HepG2 (cell line): ENCODE results near the gene LLGL2. TPM values are rescaled to one million over a fixed set of nuclear protein-coding genes. Genes with fewer than 3 reads are reported as not detected.

Source experiments
- CHD2 ChIP-seq: IDR thresholded peaks from 2 replicates; pipeline ENCODE4 v1.6.1; 2011; ENCODE audit warnings: low read depth, low read length, improper control_type of control experiment
- HOXA7 ChIP-seq: sonication (generic); formaldehyde crosslinking; IDR thresholded peaks from 2 replicates; pipeline ENCODE4 v1.8.1; 2022; ENCODE audit warnings: mild to moderate bottlenecking, missing genetic modification reagents, moderate library complexity
- KDM6A ChIP-seq: IDR thresholded peaks from 2 replicates; pipeline ENCODE4 v1.6.1; 2016; ENCODE audit warnings: low read depth
- LCORL ChIP-seq, 2 experiments: fragments of 450-650 bp in 1 of 2; sonication (generic) in 1 of 2; formaldehyde crosslinking in 1 of 2; IDR thresholded peaks; 2 replicates each; pipeline versions ENCODE4 v1.5.0 to v1.6.1; 2017 to 2020; ENCODE audit warnings: antibody characterized with exemption in 1 of 2, missing genetic modification reagents in 1 of 2
- SALL1 ChIP-seq: sonication (generic); formaldehyde crosslinking; IDR thresholded peaks from 2 replicates; pipeline ENCODE4 v1.8.0; 2022; ENCODE audit warnings: mild to moderate bottlenecking, missing genetic modification reagents
- SRSF4 ChIP-seq: fragments of 200-400 bp; formaldehyde crosslinking; IDR thresholded peaks from one replicate; pipeline ENCODE4 v1.6.1; 2018; ENCODE audit warnings: mild to moderate bottlenecking, low read depth, low read length, moderate library complexity; ENCODE audit not compliant: poor library complexity, severe bottlenecking
- TBX2 ChIP-seq: sonication (generic); formaldehyde crosslinking; IDR thresholded peaks from 2 replicates; pipeline ENCODE4 v1.5.0; 2020; ENCODE audit warnings: missing genetic modification reagents, mild to moderate bottlenecking, borderline replicate concordance
- TCF7L2 ChIP-seq: IDR thresholded peaks from 2 replicates; pipeline ENCODE4 v1.6.1; 2011; ENCODE audit warnings: mild to moderate bottlenecking, low read depth, low read length, moderate library complexity
- ZNF513 ChIP-seq: sonication (generic); formaldehyde crosslinking; conservative IDR thresholded peaks from 2 replicates; pipeline ENCODE4 v1.5.0; 2020; ENCODE audit warnings: missing genetic modification reagents
- ZNF800 ChIP-seq: sonication (generic); formaldehyde crosslinking; IDR thresholded peaks from 2 replicates; pipeline ENCODE4 v1.4.0; 2020; ENCODE audit warnings: missing genetic modification reagents
- polyA plus RNA-seq, 8 experiments: library from polyadenylated mRNA; depleted of rRNA in 3 of 8; stranded (reverse) in 7 of 8; unstranded in 1 of 8; fragments of >200 nt; fragmentation: Illumina TruSeq in 4 of 8; extraction: Trizol in 4 of 8; gene quantifications; 2 replicates each; pipeline versions ENCODE4 v1.2.1 to v1.2.3, GENCODE V29; 2011 to 2016; ENCODE audit warnings: low read depth in 4 of 8, missing spikeins in 1 of 8, mixed read lengths in 1 of 8; ENCODE audit not compliant: insufficient read depth in 1 of 8
- total RNA-seq, 5 experiments: library from RNA; depleted of rRNA; stranded (reverse); fragments of >200 nt; fragmentation: Illumina TruSeq; extraction: Trizol; gene quantifications; 2 replicates each; pipeline ENCODE4 v1.2.3, GENCODE V29; 2016; ENCODE audit warnings: low read depth in 1 of 5
- TF ChIP-seq, protein P1 (sequence below): sonication (generic); formaldehyde crosslinking; IDR thresholded peaks from 2 replicates; pipeline ENCODE4 v1.5.0; 2020; ENCODE audit warnings: mild to moderate bottlenecking, missing genetic modification reagents, moderate library complexity
- TF ChIP-seq, protein P2 (sequence below): sonication (generic); formaldehyde crosslinking; IDR thresholded peaks from 2 replicates; pipeline ENCODE4 v1.5.0; 2020; ENCODE audit warnings: missing genetic modification reagents
- TF ChIP-seq, protein P3 (sequence below): sonication (generic); formaldehyde crosslinking; IDR thresholded peaks from 2 replicates; pipeline ENCODE4 v1.5.1; 2020; ENCODE audit warnings: mild to moderate bottlenecking, missing genetic modification reagents, borderline replicate concordance
- TF ChIP-seq, protein P4 (sequence below): sonication (generic); formaldehyde crosslinking; IDR thresholded peaks from 2 replicates; pipeline ENCODE4 v1.4.0; 2020; ENCODE audit warnings: missing genetic modification reagents, mild to moderate bottlenecking, borderline replicate concordance

LLGL2 gene
- total and polyA plus RNA-seq, 2 of the 13 experiments (the other 11 are each of a cell fraction or from before 2014, with no cell fraction given), result 83.0 to 86.7 TPM

DNA sequence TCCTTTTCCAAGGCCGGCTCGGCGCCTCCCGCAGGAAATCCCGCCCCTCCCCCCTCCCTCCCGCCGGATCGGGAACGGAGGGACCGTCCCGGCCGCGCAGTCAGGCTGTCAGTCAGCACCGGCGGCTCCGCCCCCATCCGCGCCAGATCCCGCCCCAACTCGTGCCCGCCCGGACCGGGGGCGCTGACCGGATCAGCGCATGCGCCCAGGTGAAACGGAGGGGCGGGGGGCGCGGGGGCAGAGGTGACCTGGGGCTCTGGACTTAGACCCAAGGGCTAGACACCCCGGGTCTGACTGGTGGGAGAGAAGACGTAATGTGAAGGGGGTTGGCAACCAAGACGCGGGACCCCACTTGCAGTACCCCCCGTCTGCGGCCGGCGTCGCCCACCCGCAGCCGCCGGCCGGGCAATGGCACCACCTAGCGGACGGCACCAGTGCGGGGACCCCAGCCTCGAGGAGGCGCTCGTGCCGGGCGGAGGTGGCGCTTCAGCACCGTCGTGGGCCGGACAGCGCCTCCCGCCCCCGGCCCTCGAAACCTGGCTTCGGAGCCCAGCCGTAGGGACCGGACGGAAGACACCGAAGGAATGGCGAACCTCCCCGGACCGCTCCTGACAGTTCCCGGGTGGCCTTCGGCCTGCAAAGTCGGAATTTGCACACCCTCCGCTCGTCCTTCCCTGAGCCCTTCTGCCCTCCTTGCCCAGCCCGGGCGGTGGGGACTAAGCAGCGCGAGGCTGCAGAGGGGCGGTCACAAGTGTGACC is 9.8 kb upstream of the LLGL2 start, which contains the start of gene CASKIN2 (continued):
- TF ChIP-seq ZNF513 (CRISPR knock-in tag) (0 out of 2 replicates have a peak, but pooled peaks have one; percentile 54), CHD2 (peak; percentile 63; the same call in 1 of the 2 replicates), KDM6A (CRISPR knock-in tag) (no peak), TBX2 (CRISPR knock-in tag) (peak; percentile 95), HOXA7 (CRISPR knock-in tag) (no peak), TCF7L2 (no peak), SRSF4 (no peak), ZNF800 (peak; percentile 80), SALL1 (CRISPR knock-in tag) (peak; percentile 96), LCORL (IDR thresholded peaks at IDR 0.05) (no peak), LCORL (CRISPR knock-in tag; IDR thresholded peaks at IDR 0.05) (peak; percentile 79; the same call in 1 of the 2 replicates)
- TF ChIP-seq, protein P1, sequence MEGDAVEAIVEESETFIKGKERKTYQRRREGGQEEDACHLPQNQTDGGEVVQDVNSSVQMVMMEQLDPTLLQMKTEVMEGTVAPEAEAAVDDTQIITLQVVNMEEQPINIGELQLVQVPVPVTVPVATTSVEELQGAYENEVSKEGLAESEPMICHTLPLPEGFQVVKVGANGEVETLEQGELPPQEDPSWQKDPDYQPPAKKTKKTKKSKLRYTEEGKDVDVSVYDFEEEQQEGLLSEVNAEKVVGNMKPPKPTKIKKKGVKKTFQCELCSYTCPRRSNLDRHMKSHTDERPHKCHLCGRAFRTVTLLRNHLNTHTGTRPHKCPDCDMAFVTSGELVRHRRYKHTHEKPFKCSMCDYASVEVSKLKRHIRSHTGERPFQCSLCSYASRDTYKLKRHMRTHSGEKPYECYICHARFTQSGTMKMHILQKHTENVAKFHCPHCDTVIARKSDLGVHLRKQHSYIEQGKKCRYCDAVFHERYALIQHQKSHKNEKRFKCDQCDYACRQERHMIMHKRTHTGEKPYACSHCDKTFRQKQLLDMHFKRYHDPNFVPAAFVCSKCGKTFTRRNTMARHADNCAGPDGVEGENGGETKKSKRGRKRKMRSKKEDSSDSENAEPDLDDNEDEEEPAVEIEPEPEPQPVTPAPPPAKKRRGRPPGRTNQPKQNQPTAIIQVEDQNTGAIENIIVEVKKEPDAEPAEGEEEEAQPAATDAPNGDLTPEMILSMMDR (CRISPR knock-in tag), result peak; percentile 98
- TF ChIP-seq, protein P2, sequence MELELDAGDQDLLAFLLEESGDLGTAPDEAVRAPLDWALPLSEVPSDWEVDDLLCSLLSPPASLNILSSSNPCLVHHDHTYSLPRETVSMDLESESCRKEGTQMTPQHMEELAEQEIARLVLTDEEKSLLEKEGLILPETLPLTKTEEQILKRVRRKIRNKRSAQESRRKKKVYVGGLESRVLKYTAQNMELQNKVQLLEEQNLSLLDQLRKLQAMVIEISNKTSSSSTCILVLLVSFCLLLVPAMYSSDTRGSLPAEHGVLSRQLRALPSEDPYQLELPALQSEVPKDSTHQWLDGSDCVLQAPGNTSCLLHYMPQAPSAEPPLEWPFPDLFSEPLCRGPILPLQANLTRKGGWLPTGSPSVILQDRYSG (CRISPR knock-in tag), result no peak
- TF ChIP-seq, protein P3, sequence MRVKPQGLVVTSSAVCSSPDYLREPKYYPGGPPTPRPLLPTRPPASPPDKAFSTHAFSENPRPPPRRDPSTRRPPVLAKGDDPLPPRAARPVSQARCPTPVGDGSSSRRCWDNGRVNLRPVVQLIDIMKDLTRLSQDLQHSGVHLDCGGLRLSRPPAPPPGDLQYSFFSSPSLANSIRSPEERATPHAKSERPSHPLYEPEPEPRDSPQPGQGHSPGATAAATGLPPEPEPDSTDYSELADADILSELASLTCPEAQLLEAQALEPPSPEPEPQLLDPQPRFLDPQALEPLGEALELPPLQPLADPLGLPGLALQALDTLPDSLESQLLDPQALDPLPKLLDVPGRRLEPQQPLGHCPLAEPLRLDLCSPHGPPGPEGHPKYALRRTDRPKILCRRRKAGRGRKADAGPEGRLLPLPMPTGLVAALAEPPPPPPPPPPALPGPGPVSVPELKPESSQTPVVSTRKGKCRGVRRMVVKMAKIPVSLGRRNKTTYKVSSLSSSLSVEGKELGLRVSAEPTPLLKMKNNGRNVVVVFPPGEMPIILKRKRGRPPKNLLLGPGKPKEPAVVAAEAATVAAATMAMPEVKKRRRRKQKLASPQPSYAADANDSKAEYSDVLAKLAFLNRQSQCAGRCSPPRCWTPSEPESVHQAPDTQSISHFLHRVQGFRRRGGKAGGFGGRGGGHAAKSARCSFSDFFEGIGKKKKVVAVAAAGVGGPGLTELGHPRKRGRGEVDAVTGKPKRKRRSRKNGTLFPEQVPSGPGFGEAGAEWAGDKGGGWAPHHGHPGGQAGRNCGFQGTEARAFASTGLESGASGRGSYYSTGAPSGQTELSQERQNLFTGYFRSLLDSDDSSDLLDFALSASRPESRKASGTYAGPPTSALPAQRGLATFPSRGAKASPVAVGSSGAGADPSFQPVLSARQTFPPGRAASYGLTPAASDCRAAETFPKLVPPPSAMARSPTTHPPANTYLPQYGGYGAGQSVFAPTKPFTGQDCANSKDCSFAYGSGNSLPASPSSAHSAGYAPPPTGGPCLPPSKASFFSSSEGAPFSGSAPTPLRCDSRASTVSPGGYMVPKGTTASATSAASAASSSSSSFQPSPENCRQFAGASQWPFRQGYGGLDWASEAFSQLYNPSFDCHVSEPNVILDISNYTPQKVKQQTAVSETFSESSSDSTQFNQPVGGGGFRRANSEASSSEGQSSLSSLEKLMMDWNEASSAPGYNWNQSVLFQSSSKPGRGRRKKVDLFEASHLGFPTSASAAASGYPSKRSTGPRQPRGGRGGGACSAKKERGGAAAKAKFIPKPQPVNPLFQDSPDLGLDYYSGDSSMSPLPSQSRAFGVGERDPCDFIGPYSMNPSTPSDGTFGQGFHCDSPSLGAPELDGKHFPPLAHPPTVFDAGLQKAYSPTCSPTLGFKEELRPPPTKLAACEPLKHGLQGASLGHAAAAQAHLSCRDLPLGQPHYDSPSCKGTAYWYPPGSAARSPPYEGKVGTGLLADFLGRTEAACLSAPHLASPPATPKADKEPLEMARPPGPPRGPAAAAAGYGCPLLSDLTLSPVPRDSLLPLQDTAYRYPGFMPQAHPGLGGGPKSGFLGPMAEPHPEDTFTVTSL (CRISPR knock-in tag), result no peak; the same call in 1 of the 2 replicates
- TF ChIP-seq, protein P4, sequence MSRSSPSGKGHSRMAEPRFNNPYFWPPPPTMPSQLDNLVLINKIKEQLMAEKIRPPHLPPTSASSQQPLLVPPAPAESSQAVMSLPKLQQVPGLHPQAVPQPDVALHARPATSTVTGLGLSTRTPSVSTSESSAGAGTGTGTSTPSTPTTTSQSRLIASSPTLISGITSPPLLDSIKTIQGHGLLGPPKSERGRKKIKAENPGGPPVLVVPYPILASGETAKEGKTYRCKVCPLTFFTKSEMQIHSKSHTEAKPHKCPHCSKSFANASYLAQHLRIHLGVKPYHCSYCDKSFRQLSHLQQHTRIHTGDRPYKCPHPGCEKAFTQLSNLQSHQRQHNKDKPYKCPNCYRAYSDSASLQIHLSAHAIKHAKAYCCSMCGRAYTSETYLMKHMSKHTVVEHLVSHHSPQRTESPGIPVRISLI (CRISPR knock-in tag), result peak; percentile 79; the same call in 1 of the 2 replicates
